Stimulated activated CD8-positive, alpha-beta memory T cell treated with anti-CD3 and anti-CD28 coated beads, Interleukin-7, amount 100 ng/mL, for 24 hours (primary cell): ENCODE data around the gene PRC1.
"Not testable (repeated sequence)": the region's sequence is repeated elsewhere in the genome, so short reads cannot be mapped to it uniquely, and the experiment has no call there.

ENCODE experiments used
- DNase-seq: peaks from one replicate; pipeline ENCODE4 v3.0.0-alpha.2; 2020; ENCODE audit warnings: low read depth

Gene PRC1

DNA sequence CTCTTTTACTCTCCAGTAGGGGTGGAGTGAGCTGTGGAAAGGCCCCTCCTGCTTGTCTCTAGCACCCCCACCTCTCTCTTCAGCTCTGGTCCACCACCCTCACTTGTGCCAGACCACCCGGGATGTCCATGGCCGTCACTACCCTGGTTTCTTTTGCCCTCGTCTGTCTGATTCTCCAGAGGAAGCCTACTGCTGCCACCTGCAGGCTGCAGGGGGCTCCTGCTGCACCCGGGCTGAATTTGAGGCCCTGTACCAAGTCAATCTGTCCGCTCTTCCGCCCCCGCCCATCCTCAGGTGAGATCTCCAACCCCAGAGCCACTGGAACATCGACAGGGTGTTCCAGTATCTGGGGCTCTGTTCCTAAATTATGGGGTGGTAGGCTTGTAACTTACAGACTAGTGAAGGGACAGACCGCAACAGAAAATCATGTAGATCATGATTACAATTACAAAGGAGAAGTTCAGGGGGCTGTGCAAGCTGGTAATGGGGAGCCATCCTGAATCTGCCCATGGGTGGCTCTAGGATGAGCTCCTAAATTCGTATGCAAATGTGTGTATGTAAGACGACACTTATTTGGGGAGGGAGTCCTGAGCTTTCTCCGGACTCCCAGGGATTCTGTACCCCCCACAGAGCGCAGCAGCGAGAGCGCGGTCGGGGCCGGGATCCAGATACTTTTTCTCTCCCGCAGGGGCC lies 59.9 kb downstream of the PRC1 start:
- peak; percentile 74 for DNase-seq

GRCh38 chr15:90933301-90933700 lies 61.0 kb downstream of the PRC1 start:
- DNase-seq: no peak

GRCh38 chr15:90932660-90932991 lies 61.7 kb downstream of the PRC1 start:
- no peak for DNase-seq

DNA sequence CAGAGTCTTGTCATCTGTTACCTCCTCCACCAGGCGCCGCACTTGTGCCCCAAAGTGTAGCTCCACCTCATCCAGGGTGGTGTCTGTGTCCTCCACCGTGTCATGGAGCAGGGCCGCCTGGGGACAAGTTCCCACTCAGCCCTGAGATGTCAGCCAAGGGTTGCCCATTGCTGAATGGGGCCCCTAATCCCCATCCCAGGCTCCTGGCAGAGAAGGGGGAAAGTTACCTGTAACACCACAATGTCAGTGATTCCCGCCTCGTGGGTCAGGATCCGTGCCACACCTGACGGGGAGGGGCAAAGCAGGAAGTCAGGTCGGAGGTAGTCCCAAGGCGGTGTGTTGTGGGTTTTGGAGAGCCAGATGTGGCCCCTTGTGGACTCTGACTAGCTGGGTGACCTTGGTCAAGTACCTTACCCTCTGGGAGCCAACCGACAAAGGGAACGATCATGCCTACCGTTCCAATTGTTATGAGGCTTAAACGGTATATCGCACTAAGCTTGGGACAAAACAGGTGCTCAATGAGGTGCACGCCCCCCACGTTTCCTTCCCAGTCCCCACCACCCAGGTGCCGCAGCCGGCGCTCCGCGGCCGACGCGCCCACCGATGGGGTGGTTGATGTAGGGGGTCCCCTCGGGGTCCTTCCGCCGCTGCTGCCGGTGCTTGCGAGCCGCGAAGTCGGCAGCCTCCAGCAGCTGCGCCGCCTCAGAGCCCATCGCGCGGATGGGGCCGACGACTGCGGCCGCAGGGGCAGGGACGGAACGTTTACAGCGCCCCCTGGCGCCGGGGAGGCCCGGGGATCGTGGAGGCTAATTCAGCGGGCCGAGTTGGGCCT lies 62.3 kb downstream of the PRC1 start, which contains the start of gene HDDC3:
Gene HDDC3, minus strand, starts transcription at position 722 of the 832 bp plus-strand sequence. Its CDS starts 9 bp downstream, at position 713.
- peak; percentile 88 for DNase-seq

- no peak for DNase-seq
These were observed 62.8 kb downstream of the PRC1 start for GRCh38 chr15:90931575-90931827.

GRCh38 chr15:90930861-90931574 lies 63.3 kb downstream of the PRC1 start:
- no peak for DNase-seq

GRCh38 chr15:90929246-90930019 lies 64.9 kb downstream of the PRC1 start:
- DNase-seq: no peak

DNA sequence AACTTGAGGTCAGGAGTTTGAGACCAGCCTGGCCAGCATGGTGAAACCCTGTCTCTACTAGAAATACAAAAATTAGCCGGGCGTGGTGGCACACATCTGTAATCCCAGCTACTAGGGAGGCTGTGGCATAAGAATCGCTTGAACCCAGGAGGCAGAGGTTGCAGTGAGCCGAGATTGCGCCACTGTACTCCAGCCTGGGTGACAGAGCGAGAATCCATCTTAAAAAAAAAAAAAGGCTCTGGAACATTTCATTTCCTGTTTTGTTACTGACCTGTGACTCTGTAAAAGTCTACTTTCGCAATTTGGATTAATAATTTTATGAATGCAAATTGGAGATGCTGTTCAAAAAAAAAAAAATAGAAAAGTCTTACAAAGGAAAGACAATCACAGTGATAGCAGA lies 66.2 kb downstream of the PRC1 start:
- DNase-seq: not testable (repeated sequence)

- not testable (repeated sequence) for DNase-seq
These were observed 67.6 kb downstream of the PRC1 start for GRCh38 chr15:90926766-90927165.

DNA sequence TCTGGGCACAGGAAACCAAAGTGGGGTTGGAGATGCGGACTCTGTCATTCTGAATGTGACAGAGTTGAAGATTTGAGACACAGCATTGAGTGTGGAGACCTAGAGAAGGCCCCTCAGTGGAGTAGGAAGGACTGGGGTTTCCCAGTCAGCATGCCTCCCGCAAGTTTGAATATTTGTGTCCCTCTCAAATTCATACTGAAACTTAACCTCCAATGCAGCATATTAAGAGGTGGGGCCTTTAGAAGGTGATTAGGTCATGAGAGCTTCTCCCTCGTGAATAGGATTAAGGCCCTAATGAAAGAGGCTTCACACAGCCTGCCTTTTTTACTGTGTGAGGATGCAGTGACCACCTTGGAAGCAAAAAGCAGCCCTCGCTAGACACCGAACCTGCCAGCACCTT lies 70.0 kb downstream of the PRC1 start:
- no peak for DNase-seq

DNA sequence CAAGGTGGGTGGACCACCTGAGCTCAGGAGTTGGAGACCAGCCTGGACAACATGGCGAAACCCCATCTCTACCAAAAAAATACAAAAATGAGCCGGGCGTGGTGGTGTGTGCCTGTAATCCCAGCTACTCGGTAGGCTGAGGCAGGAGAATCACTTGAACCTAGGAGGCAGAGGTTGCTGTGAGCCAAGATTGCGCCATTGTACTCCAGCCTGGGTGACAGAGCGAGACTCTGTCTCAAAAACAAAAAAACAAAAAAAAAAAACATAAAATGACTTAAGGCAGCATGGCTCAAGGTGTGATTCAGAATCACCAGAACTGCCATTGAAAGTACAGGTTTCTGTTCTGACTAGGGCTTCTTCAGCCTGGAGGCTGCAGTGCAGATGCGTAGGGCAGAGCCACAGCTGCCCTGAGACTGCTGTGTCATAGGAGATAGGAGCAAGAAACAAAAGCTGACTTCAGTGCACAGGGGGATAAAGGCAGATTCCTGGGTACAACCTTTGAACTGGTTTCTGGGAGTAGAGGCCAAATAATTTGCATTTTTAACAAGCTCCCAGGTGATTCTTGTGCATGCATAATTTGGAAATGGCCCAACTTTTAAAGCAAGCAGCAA lies 71.5 kb downstream of the PRC1 start:
- not testable (repeated sequence) for DNase-seq

GRCh38 chr15:90921887-90922286 lies 72.4 kb downstream of the PRC1 start:
- no peak for DNase-seq

GRCh38 chr15:90918835-90919234 lies 75.5 kb downstream of the PRC1 start:
- DNase-seq: no peak

DNA sequence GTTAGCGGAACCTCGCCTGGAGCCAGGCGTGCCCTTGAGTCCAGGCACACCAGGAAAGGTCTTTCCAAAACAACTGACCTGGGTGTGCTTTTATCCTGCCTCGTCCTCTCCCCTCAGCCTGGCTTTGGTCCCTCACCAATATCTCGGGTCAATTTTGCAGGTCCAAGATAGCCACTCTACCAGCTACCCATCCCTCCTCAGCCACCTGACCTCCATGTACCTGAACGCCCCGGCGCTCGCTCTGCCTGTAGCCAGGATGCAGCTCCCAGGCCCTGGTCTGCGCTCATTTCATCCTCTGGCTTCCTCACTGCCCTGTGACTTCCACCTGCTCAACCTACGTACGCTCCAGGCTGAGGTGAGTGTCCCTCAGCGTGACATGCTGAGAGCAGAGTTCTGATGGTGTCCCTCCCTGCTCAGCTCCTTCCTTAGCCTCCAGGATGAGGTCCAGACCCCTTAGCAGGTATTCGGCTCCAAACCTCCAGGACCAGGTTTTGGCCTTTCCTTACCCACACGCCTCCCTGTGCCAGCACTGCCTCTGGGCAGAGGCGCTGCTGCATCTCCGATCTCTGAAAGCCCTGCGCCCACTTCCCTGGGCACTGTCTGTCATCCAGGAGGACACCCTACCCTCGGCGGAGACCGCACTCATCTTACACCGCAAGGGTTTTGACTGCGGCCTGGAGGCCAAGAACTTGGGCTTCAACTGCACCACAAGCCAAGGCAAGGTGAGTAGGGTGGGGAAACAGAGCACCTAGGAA lies 76.1 kb downstream of the PRC1 start:
- DNase-seq: no peak

DNA sequence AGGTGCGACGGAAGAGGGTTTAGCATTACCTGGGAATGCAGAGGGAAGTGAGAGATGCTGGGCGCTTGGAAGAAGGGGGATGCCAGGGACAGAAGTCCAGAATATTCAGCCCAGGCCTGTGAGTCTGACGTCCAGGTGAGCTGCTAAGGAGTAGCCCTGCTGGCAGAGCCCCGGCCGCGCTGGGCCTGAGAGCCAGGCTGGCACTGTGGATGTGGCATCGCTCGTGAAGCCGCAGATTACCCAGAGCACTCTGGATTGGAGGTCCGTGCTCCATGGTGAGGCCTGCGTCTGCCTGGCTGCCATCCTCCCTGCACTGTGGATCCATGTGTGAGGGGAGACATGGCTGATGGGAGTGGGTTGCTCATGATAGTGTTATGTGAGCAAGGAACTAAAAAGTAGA lies 76.8 kb downstream of the PRC1 start:
- DNase-seq: no peak

- DNase-seq: no peak
These were observed 77.9 kb downstream of the PRC1 start for GRCh38 chr15:90916461-90916860.
